GM18951 (cell line): Measurements from ENCODE around the gene DTX2.

ENCODE experiments used
- POLR2A ChIP-seq: IDR thresholded peaks from 4 replicates; pipeline ENCODE4 v1.6.1; 2011; ENCODE audit warnings: mild to moderate bottlenecking; ENCODE audit not compliant: insufficient read length, insufficient read depth; ENCODE audit errors: extremely low read depth
- in situ Hi-C: fragments of 300-500 bp; cut with MboI; formaldehyde crosslinking; loops from one replicate; pipeline ENCODE4 v1.12.0; 2022; ENCODE audit warnings: low sequenced_read_pairs, mixed read lengths, inconsistent platforms; ENCODE audit not compliant: unreplicated experiment

The DTX2 gene

GRCh38 chr7:76504351-76505167 is 43.0 kb downstream of the DTX2 start:
- in situ Hi-C loops, result loop anchor here (10.0 to 25.0 kb wide), 3 partner anchors 92 to 992 kb away; partner anchors contain the start of genes SSC4D and ZP3

GRCh38 chr7:76505168-76506080 is 43.9 kb downstream of the DTX2 start:
- TF ChIP-seq POLR2A, result no peak
- in situ Hi-C loops, result loop anchor here (10.0 to 25.0 kb wide), 3 partner anchors 93 to 993 kb away; partner anchors contain the start of genes SSC4D and ZP3

- in situ Hi-C loops, result loop anchor here (10.0 to 25.0 kb wide), 3 partner anchors 94 to 994 kb away; partner anchors contain the start of genes SSC4D and ZP3
- TF ChIP-seq POLR2A, result no peak
Observed at GRCh38 chr7:76506081-76506440, 44.6 kb downstream of the DTX2 start.

DNA sequence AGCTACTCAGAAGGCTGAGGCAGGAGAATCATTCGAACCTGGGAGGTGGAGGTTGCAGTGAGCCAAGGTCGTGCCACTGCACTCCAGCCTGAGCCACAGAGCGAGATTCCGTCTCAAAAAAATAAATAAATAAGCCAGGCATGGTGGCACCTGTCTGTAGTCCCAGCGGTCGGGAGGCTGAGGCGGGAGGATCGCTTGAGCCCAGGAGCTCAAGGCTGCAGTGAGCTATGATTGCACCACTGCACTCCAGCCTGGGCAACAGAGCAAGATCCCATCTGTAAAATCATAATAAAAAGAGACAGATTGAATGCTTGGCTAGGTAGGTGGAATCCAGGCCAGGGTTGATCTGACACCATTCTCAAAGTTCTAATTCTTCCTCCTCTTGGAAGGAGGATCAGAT is 45.1 kb downstream of the DTX2 start:
- in situ Hi-C loops, result loop anchor here (10.0 to 25.0 kb wide), 3 partner anchors 94 to 994 kb away; partner anchors contain the start of genes SSC4D and ZP3

- no peak for TF ChIP-seq POLR2A
- in situ Hi-C loops, result loop anchor here (10.0 to 25.0 kb wide), 3 partner anchors 96 to 996 kb away; partner anchors contain the start of genes SSC4D and ZP3
Observed at GRCh38 chr7:76507723-76508406, 46.4 kb downstream of the DTX2 start.

GRCh38 chr7:76509931-76510877 is 48.7 kb downstream of the DTX2 start, which contains the start of gene UPK3B:
Gene UPK3B (plus strand): TSS chr7:76510552. CDS start chr7:76510653, 101 bp downstream.
- in situ Hi-C loops, result loop anchor here (10.0 to 25.0 kb wide), 3 partner anchors 98 to 998 kb away; partner anchors contain the start of genes SSC4D and ZP3
- TF ChIP-seq POLR2A, result no peak

- in situ Hi-C loops, result loop anchor here (25.0 kb wide), 2 partner anchors 99 to 999 kb away; partner anchors contain the start of genes SSC4D and ZP3
Observed at GRCh38 chr7:76511200-76511910, 49.8 kb downstream of the DTX2 start.

- in situ Hi-C loops, result loop anchor here (25.0 kb wide), 2 partner anchors 100 to 1000 kb away; partner anchors contain the start of genes SSC4D and ZP3
Observed at GRCh38 chr7:76511911-76512885, 50.7 kb downstream of the DTX2 start.

GRCh38 chr7:76512941-76513816 is 51.7 kb downstream of the DTX2 start:
- in situ Hi-C loops, result loop anchor here (25.0 kb wide), 2 partner anchors 101 to 1001 kb away; partner anchors contain the start of genes SSC4D and ZP3

More at GRCh38 chr7:76512941-76513816, 51.7 kb downstream of the DTX2 start:
- TF ChIP-seq POLR2A, result no peak
